Measurements from ENCODE around the gene CXCL12.

Gene CXCL12

GRCh38 chr10:44334621-44335184, 50.2 kb downstream of the CXCL12 start:
- DNase-seq (ENCODE audit: low read depth in 2 of 2), result no peak

GRCh38 chr10:44334091-44334490, 50.8 kb downstream of the CXCL12 start:
- no peak for DNase-seq (ENCODE audit: low read depth in 2 of 2)

DNA sequence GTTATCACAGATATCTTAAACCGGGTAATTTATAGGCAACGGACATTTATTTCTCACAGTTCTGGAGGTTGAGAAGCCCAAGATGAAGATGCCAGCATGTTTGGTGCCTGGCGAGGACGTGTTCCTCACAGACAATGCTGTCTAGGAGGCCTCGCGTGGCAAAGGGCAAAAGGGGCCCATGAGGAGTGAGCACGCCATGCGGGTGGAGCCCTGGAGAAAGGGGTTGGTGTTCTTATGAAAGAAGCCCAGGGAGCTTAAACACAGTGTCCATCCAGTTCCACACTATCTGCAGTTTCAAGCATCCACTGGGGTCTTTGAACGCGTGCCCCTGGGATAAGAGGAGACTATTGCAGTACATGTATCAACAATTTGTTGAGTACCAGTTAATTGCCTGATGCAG, 51.4 kb downstream of the CXCL12 start:
- no peak for DNase-seq (ENCODE audit: low read depth in 2 of 2)

DNA sequence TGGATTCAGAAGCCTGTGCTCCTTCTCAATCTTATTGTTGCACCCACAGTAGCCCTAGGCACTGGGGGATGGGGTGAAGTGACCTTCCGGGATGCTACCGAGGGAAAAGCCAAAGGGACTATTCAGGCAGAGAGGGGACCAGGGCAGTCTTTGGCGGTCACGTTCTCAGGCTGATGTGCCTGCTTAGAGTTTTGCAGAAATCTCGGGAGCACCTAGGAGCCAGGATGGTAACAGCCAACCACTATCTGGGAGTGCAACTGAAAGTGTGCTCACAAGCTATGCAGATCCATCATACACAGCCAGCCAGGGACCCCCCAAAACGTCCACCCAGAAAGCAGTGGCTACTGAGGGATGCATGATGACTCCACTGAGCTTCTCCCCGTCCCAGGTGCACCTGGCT, 52.4 kb downstream of the CXCL12 start:
- DNase-seq (ENCODE audit: low read depth in 2 of 2), result no peak

DNA sequence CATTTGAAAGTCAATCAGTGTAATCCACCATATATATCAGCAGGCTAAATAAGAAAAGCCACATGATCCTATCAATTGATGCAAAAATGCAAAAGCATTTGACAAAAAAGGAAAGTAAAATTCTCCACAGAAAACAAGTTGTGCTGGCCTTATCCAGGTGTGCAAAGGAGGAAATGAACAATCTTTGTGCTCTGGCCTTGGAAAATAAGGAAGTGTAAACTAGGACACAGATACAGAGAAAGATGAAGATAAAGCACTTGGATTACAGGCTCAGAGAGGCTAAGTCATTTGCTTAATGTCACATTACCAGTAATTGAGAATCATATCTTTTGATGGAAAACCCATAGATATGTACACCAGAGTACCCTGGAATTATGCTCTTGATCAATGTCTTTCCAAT, 54.5 kb downstream of the CXCL12 start:
- DNase-seq (ENCODE audit: low read depth in 2 of 2), result no peak

- no peak for DNase-seq (ENCODE audit: low read depth in 2 of 2)
These were observed 57.4 kb downstream of the CXCL12 start for GRCh38 chr10:44327461-44327860.
